Heart right ventricle (tissue), 16 donors: ENCODE data around the gene HTR3A. TPM values are rescaled to one million over a fixed set of nuclear protein-coding genes. Genes with fewer than 3 reads are reported as not detected.

Experiments used
- ATAC-seq, 8 donors: fragments of 200-7000 bp; cut with Tn5 transposase; one replicate each; pipeline ENCODE4 v1.9.1; 2020; ENCODE audit warnings: mild to moderate bottlenecking in 8 of 8, moderate library complexity in 8 of 8, moderate number of reproducible peaks in 1 of 8
- DNase-seq, 2 donors: peaks; one replicate each; pipeline ENCODE4 v3.0.0-alpha.2; 2020
- H3K27ac ChIP-seq, 10 donors: fragments of 200-600 bp; sonication (generic) in 2 of 10; one replicate each; pipeline versions ENCODE4 v1.5.0 to v1.8.0; 2020 to 2022; ENCODE audit warnings: mild to moderate bottlenecking in 3 of 10
- H3K27me3 ChIP-seq, 7 donors: fragments of 200-600 bp; one replicate each; pipeline ENCODE4 v1.8.0; 2021 to 2022; ENCODE audit warnings: mild to moderate bottlenecking in 2 of 7
- H3K36me3 ChIP-seq, 9 donors: fragments of 200-600 bp; sonication (generic) in 1 of 9; one replicate each; pipeline versions ENCODE4 v1.5.0 to v1.8.0; 2020 to 2022; ENCODE audit warnings: mild to moderate bottlenecking in 2 of 9
- H3K4me1 ChIP-seq, 9 donors: fragments of 200-600 bp; sonication (generic) in 1 of 9; one replicate each; pipeline versions ENCODE4 v1.5.0 to v1.8.0; 2020 to 2022; ENCODE audit warnings: mild to moderate bottlenecking in 4 of 9
- H3K4me3 ChIP-seq, 10 donors: fragments of 200-600 bp; sonication (generic) in 2 of 10; one replicate each; pipeline versions ENCODE4 v1.5.0 to v1.8.0; 2020 to 2022; ENCODE audit warnings: mild to moderate bottlenecking in 7 of 10, moderate library complexity in 2 of 10
- H3K9me3 ChIP-seq, 11 donors: fragments of 200-600 bp in 10 of 11; sonication (generic) in 2 of 11; one replicate each; pipeline versions ENCODE4 v1.5.0 to v1.8.0; 2013 to 2022; ENCODE audit warnings: mild to moderate bottlenecking in 2 of 11, control low read depth in 1 of 11, moderate library complexity in 1 of 11
- CTCF ChIP-seq, 9 donors: fragments of 200-600 bp; sonication (generic) in 2 of 9; IDR thresholded peaks; one replicate each; pipeline versions ENCODE4 v1.5.0 to v1.8.0; 2021 to 2022; ENCODE audit warnings: antibody characterized with exemption in 9 of 9, mild to moderate bottlenecking in 5 of 9, moderate library complexity in 1 of 9
- WGBS, 2 donors: extraction: QIAGEN DNeasy Blood & Tissue Kit; methylation state at CpG; one replicate each; pipeline ENCODE4 v1.1.7; 2013; ENCODE audit warnings: inconsistent platforms in 1 of 2; 5-methylcytosine and 5-hydroxymethylcytosine counted together
- intact Hi-C, 10 donors: fragments of 100-400 bp; cut with DNase I; formaldehyde crosslinking; loops; one replicate each; pipeline versions ENCODE4 v1.11.1 to v1.14.2; 2022
- polyA plus RNA-seq, 2 donors: library from polyadenylated mRNA; stranded (reverse); fragments of 200-250 nt; gene quantifications; one replicate each; pipeline ENCODE4 v1.2.3, GENCODE V29; 2013
- total RNA-seq, 10 donors: library from RNA; stranded (reverse); fragmentation: NEBNext Ultra II Directional in 3 of 10; extraction: Animal tissue kit (Norgen Biotek cat#: 25700) in 3 of 10; gene quantifications; one replicate each; pipeline versions ENCODE4 v1.2.1 to v1.2.4, GENCODE V29; 2021 to 2023
- donor health status: Arrhythmogenic right ventricular cardiomyopathy.
- donor health status: ischemic (EF 13 %, LVEDD 7.1; RV severe dilation, severe dysfunction).
- donor health status: healthy with polysubstance abuse.
- donor health status: DM: no; HTN: yes; CAD: no.
- donor health status: DM: no; HTN: no; CAD: no.
- donor health status: ischemic (EF 25% LVEDD 6.9; RV normal size, moderate dysfunction).
- donor health status: ischemic (EF 25% LVEDD 5.7; RV mildly dilated, moderate dysfunction).
- donor health status: healthy.
- donor health status: DM: yes; HTN: yes; CAD: no.
- donor health status: Ischemic cardiomyopathy.
- donor health status: ischemic (EF 35%, LVEDD 5.7; RV mildly dilated, moderate dysfunction).
- donor health status: nonischemic (EF 11% LVEDD 7.7; RV severe dilation, severe dysfunction).
- donor health status: DM: yes; HTN: yes; CAD: no.
- donor health status: PGD.
- donor health status: ischemic (EF 29% LVEDD 5.4; RV normal size, mild dysfunction).
- donor health status: nonischemic (EF 23%, LVEDD 6.1; RV moderate dilation, normal function).

Gene HTR3A
- total and polyA plus RNA-seq, 12 donors, result 0.07 to 0.16 TPM; not detected in 10

- no peak for TF ChIP-seq CTCF (IDR thresholded peaks at IDR 0.05)
- Histone ChIP-seq H3K27ac (no peak overlapping the region), H3K9me3 (no peaks in the 10 kb centered on the region), H3K4me3 (no peak overlapping the region), H3K36me3 (no peaks in the 10 kb centered on the region), H3K27me3 (peaks cover 0 to 33% (median 13%) of the 10 kb centered on the region in 7 donors), H3K4me1 (no peaks in the 10 kb centered on the region)
- no peak for DNase-seq
- intact Hi-C loops, result loop anchor here in 1 of 10 donors (10.0 kb wide), 1 partner anchor 764 kb away; no protein-coding TSS in a partner anchor
- no peak for ATAC-seq
- WGBS, 2 donors, result 84 to 90% methylated on average over 4 of the region's 4 CpGs
Observed at GRCh38 chr11:114000526-114000925, 25.6 kb downstream of the HTR3A start.

GRCh38 chr11:114001416-114001815, 26.5 kb downstream of the HTR3A start:
- Histone ChIP-seq H3K4me1 (no peaks in the 10 kb centered on the region), H3K4me3 (no peak overlapping the region), H3K36me3 (no peaks in the 10 kb centered on the region), H3K27ac (no peak overlapping the region), H3K9me3 (no peaks in the 10 kb centered on the region), H3K27me3 (peaks cover 0 to 33% (median 13%) of the 10 kb centered on the region in 7 donors)
- no peak for TF ChIP-seq CTCF (IDR thresholded peaks at IDR 0.05)
- intact Hi-C loops, result loop anchor here in 1 of 10 donors (10.0 kb wide), 1 partner anchor 763 kb away; no protein-coding TSS in a partner anchor
- 43 to 55% methylated on average over 3 of the region's 3 CpGs for WGBS, 2 donors
- no peak for DNase-seq
- ATAC-seq, result no peak

- intact Hi-C loops, result loop anchor here in 1 of 10 donors (10.0 kb wide), 1 partner anchor 756 kb away; no protein-coding TSS in a partner anchor
Observed at GRCh38 chr11:114008331-114008730, 33.4 kb downstream of the HTR3A start.

DNA sequence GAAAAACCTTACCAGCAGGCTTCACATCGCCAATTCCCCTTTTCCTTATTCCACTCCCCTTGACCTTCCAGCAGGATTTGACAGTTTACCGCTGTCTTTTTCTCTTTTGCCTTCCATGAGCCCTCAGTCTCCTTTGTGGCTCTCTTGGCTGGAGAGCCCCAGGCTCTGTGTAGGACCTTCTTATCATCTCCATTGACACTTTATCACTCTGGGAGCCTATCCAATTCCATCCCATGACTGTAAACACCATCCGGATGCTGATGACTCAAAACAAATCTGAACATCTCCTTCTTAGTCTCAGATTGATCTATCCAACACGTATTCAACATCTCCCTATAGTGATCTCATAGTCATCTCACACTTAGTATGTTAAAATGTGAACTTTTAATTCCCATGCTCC, 36.0 kb downstream of the HTR3A start:
- DNase-seq, result no peak
- no peaks in the 10 kb centered on the region for H3K9me3 ChIP-seq
- no peaks in the 10 kb centered on the region for H3K36me3 ChIP-seq
- intact Hi-C loops, result no loop called here
- 58 to 59% methylated on average over 4 of the region's 4 CpGs for WGBS, 2 donors
- no peak for TF ChIP-seq CTCF (IDR thresholded peaks at IDR 0.05)
- ATAC-seq, result no peak
- H3K27me3 ChIP-seq, result peaks cover 0 to 9% (median 0%) of the 10 kb centered on the region in 7 donors
- no peak overlapping the region for H3K4me3 ChIP-seq
- H3K27ac ChIP-seq, result no peak overlapping the region
- H3K4me1 ChIP-seq, result no peaks in the 10 kb centered on the region

More at GRCh38 chr11:114008331-114008730, 33.4 kb downstream of the HTR3A start:
- no peaks in the 10 kb centered on the region for H3K9me3 ChIP-seq
- H3K4me1 ChIP-seq, result no peaks in the 10 kb centered on the region
- no peak for DNase-seq
- H3K36me3 ChIP-seq, result no peaks in the 10 kb centered on the region
- no peak overlapping the region for H3K4me3 ChIP-seq
- WGBS, 2 donors, result 58 to 64% methylated on average over 4 of the region's 4 CpGs
- TF ChIP-seq CTCF (IDR thresholded peaks at IDR 0.05), result no peak
- H3K27me3 ChIP-seq, result peaks cover 0 to 9% (median 0%) of the 10 kb centered on the region in 7 donors
- no peak overlapping the region for H3K27ac ChIP-seq
- ATAC-seq, result no peak
